C1 segment of cervical spinal cord (tissue), 14 donors: ENCODE measurements around the gene RAB35.

Source experiments
- DNase-seq, 14 donors: peaks; one replicate each; lab custom pipeline; 2025; lab: John Stamatoyannopoulos, UW

RAB35 gene

GRCh38 chr12:120116441-120116791, at the start of gene RAB35:
Gene RAB35 (minus strand): TSS chr12:120116753. CDS start chr12:120116650, 103 bp downstream.
- DNase-seq, result no peak

- peak in 1 of 14 donors; percentile 83 for DNase-seq
These were observed 47.7 kb upstream of the RAB35 start for GRCh38 chr12:120164293-120164692.

GRCh38 chr12:120162763-120163162, 46.2 kb upstream of the RAB35 start:
- DNase-seq, result no peak

GRCh38 chr12:120161852-120162251, 45.3 kb upstream of the RAB35 start:
- DNase-seq, result no peak

- no peak for DNase-seq
These were observed 43.1 kb upstream of the RAB35 start for GRCh38 chr12:120159509-120160237.

GRCh38 chr12:120158351-120158750, 41.8 kb upstream of the RAB35 start:
- DNase-seq, result peak in 1 of 14 donors; percentile 52

- DNase-seq, result no peak
These were observed 41.1 kb upstream of the RAB35 start for GRCh38 chr12:120157678-120158077.

- no peak for DNase-seq
These were observed 40.0 kb upstream of the RAB35 start for GRCh38 chr12:120156315-120157259.

- DNase-seq, result no peak
These were observed 38.5 kb upstream of the RAB35 start for GRCh38 chr12:120155072-120155471.

GRCh38 chr12:120150919-120151525, 34.5 kb upstream of the RAB35 start:
- no peak for DNase-seq

GRCh38 chr12:120148011-120148410, 31.5 kb upstream of the RAB35 start:
- DNase-seq, result no peak

- DNase-seq, result no peak
These were observed 28.6 kb upstream of the RAB35 start for GRCh38 chr12:120145164-120145563.

GRCh38 chr12:120144215-120144614, 27.7 kb upstream of the RAB35 start:
- DNase-seq, result no peak

- DNase-seq, result no peak
These were observed 25.8 kb upstream of the RAB35 start for GRCh38 chr12:120142231-120142877.

GRCh38 chr12:120141336-120141735, 24.8 kb upstream of the RAB35 start:
- DNase-seq, result peak in 5 of 14 donors; percentile 12 to 73 (median 16)

- no peak for DNase-seq
These were observed 24.1 kb upstream of the RAB35 start for GRCh38 chr12:120140603-120141002.

GRCh38 chr12:120139958-120140357, 23.4 kb upstream of the RAB35 start:
- no peak for DNase-seq

GRCh38 chr12:120138366-120138765, 21.8 kb upstream of the RAB35 start:
- DNase-seq, result no peak

- DNase-seq, result peak in 1 of 14 donors; percentile 15
These were observed 21.3 kb upstream of the RAB35 start for GRCh38 chr12:120137833-120138232.

- no peak for DNase-seq
These were observed 19.7 kb upstream of the RAB35 start for GRCh38 chr12:120136093-120136770.
